Endometrial microvascular endothelial cells (primary cell): ENCODE data around the gene CFAP298. TPM values are rescaled to one million over a fixed set of nuclear protein-coding genes. Genes with fewer than 3 reads are reported as not detected.

Experiments
- in situ Hi-C: cut with HindIII; loops from 2 replicates; pipeline ENCODE4 v1.10.0; 2017; ENCODE audit warnings: low sequenced_read_pairs, low pct_unique_long_range_greater_than_20kb; ENCODE audit errors: inconsistent ontology term
- total RNA-seq: library from RNA; depleted of rRNA; stranded (reverse); fragments of >200 nt; gene quantifications from one replicate; pipeline ENCODE4 v1.2.3, GENCODE V29; 2015; ENCODE audit errors: inconsistent ontology term

CFAP298 gene
- total RNA-seq, 1 donor from 2014 or later = 16.4 TPM

DNA sequence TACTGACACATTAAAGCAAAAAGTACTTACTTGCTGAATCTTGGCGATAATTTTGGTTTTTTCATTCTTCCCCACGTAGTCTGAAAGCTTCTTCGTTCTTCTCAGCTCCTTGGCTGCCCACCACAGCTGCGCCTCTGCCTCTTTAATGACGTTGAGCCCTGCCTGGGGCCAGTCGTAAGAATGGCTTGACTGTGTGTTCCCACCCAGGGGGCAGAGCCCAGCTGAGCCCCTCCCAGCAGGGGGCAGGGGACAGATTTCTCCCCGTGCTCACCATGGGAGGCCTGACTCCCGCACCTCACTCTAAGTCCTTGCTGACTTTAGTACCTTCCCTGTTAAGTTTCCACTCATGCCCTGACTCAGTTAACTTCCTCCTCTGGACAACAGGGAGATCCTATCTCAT lies 9.0 kb downstream of the CFAP298 start:
- in situ Hi-C loops = no loop called here

DNA sequence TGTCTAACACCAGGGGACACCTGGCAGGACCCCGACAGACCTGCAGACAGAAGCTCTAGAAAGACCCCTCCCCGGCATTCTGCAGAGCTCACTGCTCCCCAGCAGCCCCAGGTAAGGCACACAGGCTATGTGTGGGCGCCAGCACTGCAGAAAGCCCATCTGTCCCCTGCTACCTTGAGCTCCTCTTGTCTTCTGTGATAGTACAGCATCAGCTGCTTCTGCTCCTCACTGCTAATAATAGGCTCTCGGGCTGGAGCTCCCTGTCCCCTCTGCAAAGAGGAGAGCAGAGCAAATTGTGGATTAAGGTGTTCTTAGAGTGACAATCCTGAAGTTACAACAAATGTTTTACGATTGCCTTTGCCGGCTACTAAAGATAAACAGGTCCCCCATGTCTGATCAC lies 10.1 kb downstream of the CFAP298 start:
- in situ Hi-C loops = no loop called here

DNA sequence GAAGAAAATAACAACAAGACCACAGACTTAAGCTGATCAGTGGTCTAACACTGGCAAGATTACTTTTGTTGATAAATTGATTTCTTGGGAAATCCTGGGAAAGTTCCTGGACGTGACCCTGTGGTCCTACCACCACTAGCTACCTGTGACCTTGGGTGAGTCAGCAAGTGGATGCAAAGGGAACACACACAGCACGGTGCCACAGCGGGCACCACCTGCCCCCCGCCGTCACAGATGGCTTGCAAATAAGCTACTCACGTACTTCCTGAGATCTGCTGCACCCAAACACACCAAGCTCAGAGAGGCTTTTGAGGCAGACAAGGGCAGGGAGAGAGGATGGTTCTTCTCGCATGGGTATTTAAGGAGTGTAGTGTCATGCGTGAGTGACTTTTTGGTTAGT lies 12.7 kb downstream of the CFAP298 start:
- in situ Hi-C loops = no loop called here

DNA sequence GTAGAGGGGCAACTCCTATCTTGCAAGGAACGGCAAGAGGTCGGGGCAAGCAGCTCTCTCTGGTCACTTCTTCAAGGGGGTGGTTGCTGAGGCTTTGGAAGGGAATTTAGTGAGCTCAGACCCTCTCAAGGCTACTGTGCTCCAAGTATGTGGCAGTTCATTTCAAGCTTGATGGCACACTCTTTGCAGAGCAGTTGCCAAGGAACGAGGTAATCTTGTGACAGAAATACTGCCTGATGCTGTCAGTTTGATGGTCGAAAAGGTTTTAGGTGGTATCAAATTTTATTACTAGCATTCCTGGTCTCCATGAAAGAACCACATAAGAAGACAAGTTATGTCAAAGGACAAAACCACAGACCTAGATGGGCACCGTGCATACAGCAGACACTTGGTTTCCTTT lies 13.1 kb downstream of the CFAP298 start:
- in situ Hi-C loops = no loop called here

DNA sequence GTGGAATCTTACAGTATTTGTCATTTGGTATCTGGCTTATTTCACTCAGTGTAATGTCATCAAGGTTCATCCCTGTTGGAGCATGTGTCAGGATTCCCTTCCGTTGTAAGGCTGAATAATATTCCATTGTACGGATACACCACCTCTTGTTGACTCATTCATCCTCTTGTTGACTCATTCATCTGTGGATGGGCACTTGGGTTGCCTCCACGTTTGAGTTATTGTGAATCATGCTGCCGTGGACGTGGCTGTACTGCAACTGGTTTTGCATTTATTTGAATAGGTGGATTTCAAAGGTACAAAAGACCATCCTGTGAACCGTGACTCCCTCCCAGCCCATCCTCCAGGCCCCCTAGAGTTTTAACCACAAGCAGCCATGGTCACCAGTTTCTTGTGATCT lies 15.0 kb downstream of the CFAP298 start:
- in situ Hi-C loops = no loop called here

DNA sequence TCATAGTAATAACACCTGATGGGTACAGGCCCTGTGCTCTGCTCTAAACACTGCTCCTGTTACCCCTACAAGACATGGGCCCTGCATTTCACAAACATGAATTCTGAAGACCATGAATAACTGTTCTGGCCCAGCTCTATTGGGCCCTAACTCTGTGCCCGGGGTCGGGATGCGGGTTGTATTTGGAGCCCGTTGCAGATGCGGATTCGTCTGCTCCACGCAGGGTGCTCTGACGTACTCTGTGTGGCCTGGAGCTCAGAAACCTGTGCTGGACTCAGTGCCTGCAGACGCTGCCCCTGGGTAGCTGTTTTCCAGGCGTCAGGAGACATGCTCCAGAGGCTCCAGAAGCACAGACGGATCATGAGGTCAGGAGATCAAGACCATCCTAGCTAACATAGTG lies 16.7 kb downstream of the CFAP298 start:
- in situ Hi-C loops = no loop called here

DNA sequence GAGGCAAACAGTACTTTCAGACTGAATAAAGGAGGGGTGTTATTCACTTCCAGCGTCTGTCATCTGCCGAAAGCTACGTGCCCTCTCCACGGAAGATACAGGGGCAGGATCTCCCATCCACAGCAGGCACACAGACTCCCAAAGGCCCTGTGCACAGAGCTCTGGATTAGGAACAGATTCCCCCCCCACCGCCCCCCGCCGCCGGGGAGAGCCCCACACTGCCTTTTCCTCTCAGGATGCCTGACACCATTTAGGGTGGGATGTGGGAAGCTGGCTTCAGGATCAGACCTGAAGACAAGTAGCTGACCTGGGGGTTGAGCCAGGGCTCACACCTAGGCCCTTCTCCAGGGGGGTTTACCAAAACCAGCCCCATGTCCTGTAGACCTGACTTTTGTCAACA lies 18.5 kb downstream of the CFAP298 start:
- in situ Hi-C loops = no loop called here

DNA sequence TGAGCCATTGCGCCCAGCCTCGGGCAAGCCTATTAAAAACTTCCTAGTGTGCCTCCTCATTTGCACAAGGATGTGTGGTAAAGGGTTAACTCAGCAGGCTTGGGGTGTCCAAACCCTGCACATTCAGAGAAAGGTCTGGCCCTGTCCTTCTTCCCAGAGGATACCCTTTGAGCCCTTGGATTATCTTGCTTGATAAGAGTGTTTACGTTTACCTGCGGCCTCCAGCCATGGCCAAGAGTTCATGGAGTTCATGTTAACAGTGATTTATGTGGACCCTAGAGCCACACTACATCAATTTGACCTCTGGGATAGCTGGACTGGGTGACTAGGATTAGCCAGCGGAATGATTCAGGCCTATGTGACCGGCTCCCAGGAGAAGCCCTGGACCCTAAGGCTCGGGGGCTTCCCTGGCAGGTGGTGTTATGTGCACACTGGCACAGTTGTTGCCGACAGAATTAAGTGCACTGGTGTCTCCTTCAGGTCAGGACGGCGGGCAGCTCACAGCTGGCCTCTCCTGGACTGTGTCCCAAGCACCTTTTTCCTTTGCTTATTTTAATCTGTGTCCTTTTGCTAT lies 19.2 kb downstream of the CFAP298 start:
- in situ Hi-C loops = no loop called here

DNA sequence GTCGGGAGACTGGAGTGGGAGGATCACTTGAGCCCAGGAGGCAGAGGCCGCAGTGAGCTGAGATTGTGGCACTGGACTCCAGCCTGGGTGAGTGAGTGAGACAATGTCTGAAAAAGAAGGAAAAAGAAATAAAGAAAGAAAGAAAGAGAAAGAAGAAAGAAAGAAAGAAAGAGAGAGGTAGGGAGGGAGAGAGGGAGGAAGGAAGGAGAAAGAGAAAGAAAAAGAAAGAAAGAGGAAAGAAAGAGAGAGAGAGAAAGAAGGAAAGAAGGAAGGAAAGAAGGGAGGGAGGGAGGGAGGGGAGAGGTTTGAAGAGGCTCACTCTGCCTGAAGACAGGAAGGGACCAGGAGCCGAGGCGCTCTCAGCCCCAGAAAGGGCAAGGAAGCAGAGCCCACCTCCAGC lies 22.0 kb downstream of the CFAP298 start:
- in situ Hi-C loops = no loop called here

DNA sequence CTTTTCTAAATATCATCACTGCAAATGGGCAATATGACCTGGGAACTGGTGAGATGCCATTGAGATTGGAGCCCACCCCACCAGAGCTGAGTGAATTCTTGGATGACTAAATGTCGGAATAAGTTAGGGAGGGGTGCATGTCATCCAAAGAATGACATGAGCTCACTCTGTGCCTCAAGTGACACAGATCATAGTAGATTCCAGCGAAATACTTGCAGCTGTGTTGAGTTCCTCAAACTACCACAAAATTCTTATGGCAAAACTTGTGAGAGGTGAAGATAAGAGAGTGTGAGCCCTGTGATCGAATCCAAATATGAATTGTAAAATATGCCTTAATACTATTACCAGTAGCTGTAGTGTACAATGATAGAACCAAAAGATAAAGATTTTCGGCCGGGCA lies 24.5 kb downstream of the CFAP298 start:
- in situ Hi-C loops = no loop called here

DNA sequence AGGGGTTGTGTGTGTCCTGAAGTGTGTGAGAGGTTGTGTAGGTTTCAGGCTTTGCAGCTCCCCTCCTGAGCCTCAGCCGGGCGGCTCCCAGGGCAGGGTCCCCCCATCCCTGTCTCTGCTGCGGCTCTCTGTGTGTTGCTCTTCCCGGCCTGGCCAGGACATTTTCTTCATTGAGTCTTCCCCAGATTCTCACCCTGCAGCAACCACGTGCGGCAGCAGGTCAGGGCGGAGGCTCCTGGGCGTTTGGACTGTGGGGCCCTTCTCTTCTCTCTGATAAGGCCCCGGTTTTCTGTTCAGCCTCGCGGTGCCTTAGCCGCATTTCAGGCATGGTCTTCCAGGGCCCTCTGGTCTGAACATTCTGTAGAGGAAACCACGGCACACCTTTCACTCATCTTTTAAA lies 25.1 kb downstream of the CFAP298 start:
- in situ Hi-C loops = no loop called here

DNA sequence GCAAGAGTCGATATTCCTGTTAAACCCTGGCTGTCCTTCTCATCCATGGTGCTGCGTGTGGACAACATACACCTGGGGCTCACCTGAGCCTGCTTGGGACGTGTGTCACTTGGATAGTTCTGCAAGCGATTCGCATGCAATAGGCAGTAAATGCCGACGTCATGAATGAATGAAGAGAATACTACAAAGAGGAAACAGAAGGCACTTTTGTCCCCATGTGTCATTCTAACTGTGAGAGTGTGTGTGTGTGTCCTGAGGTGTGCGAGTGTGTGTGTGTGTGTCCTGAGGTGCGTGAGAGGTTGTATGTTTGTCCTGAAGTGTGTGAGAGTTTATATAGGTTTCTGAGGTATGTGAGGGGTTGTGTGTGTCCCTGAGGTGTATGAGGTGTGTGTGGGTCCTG lies 26.2 kb downstream of the CFAP298 start:
- in situ Hi-C loops = no loop called here

DNA sequence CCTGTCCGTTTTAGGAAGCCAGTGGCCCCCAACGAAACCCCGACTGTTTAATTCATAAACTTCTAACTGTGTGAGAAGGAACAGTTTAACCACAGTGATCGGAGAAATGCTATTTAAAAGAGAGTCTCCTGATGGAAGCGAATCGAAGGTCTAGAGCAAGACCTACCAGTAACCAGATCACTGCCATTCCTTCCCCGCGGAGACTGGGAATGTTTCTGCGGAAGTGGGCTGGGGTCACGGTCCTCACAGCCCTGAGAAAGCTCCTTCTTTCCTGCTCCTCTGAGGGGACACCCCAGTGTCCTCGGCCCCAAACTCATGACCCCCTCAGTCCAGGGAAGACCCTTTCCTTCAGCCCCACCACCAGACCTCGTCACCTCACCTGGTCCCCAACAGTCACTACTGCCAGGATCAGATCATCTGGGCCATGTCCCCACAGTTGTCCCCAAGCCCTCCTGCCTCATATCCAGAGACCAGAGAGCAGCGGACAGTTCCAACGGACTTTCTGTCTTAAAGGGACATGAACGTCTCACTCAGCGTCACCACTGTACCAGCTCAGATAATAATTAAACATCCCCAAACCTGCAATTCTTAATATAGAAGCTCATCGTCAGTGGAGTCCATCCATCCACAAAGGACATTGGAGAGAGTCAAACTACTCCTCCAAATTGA lies 27.0 kb downstream of the CFAP298 start, which contains the start of gene TCP10L:
Gene TCP10L (minus strand): TSS at position 482 of the 669 bp plus-strand sequence. CDS start 1,219 bp downstream, outside the sequence.
- in situ Hi-C loops = no loop called here

DNA sequence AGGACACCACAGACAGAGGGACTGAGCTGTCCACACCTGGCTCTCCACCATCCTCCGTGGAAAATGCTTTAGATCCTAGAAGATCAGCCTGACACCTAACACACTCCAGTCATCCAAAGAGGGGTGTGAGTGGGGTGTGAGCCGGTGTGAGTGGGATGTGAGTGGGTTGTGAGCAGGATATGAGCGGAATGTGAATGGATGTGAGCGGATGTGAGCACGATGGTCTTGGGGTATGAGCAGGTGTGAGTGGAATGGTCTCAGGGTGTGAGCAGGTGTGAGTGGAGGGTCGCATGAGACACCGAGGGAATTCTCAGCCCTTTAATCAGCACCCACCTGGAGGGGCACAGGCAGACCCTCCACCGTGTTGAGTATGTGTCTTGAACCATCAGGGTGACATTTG lies 27.7 kb downstream of the CFAP298 start:
- in situ Hi-C loops = no loop called here

DNA sequence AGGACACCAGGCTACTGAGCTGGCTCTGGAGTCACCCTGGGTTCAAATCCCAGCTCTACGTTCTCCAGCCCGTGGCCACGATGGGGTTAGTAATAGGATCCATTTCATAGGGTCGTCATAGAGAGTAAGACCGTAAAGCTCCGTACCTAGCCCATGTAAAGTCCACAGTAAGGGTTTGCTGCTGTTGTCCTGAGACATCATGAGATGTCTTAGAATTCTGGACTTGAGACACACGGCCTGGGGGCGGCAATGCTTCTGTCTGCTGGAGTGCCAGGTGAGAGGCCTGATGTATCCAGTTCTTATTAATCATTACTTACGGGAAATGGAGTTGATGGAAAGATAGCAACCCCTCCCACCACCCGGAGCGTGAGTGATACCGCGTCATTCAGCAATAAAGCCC lies 30.4 kb downstream of the CFAP298 start:
- in situ Hi-C loops = no loop called here

DNA sequence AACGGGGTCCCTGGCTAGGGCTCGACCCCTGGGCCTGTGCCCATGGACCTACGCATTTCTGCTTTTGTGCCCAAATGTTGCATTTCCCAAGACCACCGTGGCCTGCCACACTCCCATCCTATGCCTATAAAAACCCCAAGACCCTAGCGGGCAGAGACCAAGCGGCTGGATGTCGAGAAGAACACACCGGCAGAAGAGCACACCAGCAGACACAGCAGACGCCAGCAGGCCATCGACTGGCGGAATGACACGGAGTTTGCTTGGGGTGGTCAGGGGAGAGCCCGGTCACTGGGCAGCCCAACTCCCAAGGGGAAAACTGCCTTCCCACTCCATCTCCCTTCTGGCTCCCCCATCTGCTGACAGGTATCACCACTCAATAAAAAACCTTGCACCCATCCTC lies 31.2 kb downstream of the CFAP298 start:
- in situ Hi-C loops = no loop called here

DNA sequence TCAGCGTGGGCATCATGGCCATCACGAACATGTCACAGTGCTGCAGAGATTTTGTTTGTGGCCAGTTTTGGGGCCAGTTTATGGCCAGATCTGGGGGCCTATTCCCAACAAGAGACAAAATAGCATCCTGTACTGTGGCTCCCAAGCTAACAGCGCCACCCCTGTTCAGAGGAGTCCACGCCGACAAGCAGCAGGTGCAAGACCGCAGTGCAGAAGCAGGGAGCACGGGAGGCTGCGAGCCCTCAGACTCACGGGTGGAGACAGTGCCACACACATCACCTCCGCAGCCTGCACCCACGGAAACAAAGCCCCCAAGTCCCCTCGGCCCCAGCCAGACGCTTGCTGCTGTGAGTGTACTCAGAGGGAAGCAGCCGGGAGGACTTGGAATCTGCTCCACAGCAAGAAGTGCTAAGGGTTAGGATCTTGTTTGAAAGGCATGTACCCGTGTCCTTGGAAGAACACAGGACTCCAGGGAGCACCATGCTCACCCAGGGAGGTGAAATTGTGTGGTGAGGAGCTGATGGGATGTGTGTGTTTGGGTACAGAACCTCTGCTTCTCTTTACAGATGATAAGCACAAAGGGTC lies 34.0 kb downstream of the CFAP298 start:
- in situ Hi-C loops = no loop called here

DNA sequence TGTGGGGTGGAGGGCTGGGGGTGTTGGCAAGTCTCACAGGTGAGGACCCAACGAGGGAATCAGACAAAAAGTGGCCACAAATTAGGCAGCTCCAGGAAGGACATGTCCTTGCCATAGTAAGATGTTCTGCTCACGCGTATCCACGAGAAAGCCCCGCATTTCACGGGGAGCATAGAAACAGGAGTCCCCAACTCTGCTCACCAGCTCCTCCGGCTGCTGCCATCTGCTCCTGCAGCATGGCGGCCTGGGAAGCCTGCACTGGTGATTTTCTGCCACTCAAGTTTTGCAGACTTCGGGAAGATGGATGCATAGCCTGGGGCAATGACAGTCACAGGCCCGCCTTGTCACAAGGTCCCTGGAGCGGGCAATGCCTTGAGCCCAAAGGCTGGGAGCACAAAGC lies 36.2 kb downstream of the CFAP298 start:
- in situ Hi-C loops = no loop called here

DNA sequence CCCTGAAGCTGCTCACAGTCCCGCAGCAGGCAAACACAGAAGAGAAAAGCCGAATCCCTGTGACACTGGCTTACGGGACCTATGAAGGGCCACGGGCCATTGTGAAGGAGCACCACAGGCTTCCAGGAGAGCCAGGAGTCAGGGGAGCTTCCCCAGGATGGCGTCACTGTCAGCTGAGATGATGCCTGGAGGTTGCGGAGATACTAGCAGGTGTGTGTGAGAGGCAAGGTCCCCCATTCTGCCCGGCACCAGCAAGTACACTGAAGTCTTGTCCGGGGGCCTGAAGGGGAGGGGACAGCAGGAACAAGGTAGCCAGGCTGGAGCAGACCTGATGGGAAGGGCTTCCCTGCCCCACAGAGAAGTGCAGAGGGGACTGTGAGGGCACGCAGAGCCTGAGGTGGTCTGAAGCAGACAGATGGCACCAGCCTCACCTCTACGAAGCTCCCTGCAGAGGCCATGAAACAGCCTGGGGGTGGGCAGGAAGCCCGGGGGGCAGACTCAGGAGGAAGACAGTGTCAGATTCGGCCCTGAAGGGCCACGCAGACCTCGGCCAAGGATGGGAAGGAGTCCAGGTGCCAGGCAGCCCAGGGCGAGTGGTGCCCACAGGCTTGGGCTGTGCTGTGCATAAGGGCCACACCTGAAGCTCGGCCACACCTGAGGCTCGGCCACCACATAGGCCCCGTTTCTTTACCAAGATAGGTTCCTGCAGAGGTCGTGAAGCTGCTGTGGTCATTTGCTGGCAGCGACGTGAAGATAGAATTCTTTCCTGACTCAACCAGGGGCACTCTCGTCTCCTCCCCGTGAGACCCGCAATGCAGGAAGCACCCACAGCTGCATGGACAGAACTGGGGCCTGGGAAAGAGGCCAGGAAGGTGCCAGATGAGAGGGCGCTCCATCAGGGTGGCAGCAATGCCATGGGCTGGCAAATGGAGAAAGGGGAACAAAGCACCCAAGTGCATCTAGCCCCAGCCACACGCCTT lies 36.9 kb downstream of the CFAP298 start:
- in situ Hi-C loops = no loop called here
